NCI-H82 (cell line): Measurements from ENCODE around the gene SSH2.
"Not testable (repeated sequence)": the region's sequence is repeated elsewhere in the genome, so short reads cannot be mapped to it uniquely, and the experiment has no call there.

ENCODE experiments used
- DNase-seq: peaks from one replicate; lab custom pipeline; 2025; lab: John Stamatoyannopoulos, UW

SSH2 gene

DNA sequence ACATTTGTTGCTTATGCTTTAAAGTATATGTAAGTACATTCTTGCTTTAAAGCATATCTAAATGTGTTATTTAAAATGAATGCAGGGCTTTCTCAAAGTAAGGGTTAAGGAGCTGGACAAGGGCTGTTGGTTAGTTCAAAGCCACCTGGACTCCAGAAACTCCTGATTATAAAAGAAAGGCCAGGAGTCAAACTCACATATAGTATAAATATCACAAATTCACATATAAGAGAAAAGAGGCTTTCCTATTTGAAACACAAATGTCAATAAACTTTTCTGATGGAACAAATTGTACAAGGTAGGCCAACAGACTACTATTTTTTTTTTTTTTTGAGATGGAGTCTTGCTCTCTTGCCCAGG lies 222.8 kb downstream of the SSH2 start:
- no peak for DNase-seq

- DNase-seq = no peak
These were observed 224.0 kb downstream of the SSH2 start for GRCh38 chr17:29706045-29706431.

- no peak for DNase-seq
These were observed 224.6 kb downstream of the SSH2 start for GRCh38 chr17:29705386-29705785.

DNA sequence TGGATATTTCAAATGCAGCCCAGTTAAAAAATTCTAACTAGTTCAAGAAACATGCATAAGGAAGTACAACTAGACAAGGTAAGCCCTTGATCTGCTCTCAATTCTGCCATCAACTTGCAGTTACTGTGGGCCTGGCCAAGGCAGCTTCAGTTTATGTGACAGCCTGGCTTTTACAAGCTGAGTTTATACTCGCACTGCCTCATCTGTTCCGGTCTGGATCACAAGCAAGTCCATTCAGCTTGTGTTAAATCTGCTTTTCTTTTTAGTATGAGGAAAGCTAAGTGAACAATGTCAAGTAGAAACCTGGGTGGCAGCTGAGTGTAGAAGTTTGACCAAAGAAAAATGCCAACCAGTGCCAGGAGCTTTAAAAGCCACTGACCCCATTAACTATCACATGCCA lies 230.7 kb downstream of the SSH2 start:
- DNase-seq = no peak

DNA sequence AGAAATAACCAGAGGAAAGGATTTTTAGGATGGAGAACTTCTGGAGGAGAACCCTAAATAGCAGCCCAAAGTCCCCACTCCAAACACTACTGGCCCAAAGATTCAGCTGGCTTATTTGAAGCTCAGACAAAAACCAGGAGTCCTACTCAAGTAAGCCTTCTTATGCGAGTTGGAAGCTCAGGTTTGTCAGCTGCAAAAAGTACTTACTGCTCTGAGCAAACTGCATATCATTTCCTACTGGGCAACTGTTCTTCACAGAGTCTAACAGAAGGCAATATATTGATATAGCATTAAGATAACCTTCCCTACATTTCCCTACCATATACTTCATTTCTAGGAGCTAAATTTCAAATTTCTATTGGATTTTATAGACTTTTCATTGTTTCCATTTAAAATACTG lies 231.2 kb downstream of the SSH2 start:
- no peak for DNase-seq

DNA sequence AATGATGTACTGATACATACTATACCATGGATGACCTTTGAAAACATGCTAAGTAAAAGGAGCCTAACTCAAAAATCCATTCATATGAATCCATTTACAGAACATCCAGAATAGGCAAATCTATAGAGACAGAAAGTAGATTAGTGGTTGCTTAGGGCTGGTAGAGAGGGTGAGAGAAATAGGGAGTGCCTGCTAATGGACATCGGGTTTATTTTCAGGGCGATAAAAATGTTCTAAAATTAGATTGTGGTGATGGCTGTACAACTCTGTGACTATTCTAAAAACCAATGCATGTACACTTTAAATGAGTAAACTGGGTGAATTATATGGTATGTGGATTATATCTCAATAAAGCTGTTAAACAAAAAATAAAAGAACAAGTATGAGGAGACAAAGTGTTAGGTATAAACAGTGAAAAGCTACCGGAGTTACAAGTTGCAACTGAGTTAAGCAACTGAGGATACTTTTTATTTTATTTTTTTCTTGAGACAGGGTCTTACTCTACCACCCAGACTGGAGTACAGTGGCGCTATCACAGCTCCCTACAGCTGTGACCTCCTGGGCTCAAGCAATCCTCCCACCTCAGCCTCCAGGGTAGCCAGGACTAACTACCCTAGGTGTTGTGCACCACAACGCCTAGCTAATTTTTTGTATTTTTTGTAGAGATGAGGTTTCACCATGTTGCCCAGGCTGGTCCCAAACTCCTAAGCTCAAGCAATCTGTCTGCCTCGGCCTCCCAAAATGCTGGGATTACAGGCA lies 231.8 kb downstream of the SSH2 start:
- DNase-seq = no peak

DNA sequence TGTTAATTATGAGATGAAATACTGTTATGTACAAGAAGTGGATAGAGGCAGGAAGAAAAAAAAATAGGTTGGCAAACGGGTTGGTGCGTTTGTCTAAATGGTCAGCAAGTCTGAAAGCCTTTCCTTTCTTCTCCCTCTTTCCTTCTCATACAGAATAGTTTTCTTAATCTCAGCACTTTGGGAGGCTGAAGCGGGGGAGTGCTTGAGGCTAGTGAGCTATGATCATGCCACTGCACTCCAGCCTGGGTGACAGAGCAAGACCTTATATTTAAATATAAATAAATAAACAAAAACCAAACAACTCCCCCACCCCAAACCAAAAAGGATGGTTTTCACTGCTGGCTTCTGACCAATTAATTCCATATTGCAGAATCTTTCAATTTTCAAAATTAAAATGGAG lies 232.7 kb downstream of the SSH2 start:
- DNase-seq = no peak

GRCh38 chr17:29694918-29695563 lies 235.0 kb downstream of the SSH2 start:
- DNase-seq = no peak

DNA sequence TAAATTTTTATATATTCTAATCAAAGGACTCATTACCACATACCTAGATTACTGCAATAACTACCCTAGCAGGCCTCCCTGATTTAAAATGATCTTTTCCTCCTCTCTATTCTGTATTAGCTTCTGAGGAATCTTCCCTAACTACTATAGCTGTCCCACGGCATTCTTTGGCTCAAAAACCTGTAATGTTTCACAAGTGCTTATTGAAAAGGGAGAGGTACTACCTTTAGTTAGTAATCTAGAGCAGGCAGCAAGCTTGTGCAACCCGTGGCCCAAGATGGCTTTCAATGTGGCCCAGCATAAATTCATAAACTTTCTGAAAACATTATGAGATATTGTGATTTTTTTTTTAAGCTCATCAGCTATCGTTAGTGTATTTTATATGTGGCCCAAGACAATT lies 236.3 kb downstream of the SSH2 start:
- DNase-seq = no peak

- no peak for DNase-seq
These were observed 242.4 kb downstream of the SSH2 start for GRCh38 chr17:29687596-29687995.

DNA sequence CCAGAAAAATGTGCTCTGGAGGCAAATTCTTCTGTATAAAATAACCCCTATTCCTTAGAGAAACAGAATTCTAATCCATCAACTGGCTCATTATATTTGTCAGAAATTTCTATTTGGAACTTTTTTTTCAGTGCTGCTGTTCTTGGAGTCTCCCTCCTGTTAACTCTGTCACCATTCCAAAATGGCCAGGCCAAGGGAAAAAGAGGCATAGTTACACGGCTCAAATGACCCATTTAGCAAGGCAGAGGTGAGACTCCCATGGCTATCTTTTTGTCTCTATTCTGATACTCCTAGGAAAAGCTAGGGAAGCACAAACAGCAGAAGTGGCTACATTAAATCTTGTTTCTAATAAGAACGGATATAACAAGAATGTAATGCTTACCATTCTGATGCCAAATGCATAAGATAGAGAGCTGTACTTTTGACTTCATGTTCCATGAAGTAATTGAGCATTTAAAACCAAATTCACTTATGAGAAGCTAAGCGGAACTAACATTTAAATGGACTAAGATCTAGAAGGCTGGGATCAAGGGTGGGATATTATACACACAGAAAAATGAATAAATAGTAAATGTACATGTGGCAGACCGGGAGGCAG lies 242.9 kb downstream of the SSH2 start:
- no peak for DNase-seq

DNA sequence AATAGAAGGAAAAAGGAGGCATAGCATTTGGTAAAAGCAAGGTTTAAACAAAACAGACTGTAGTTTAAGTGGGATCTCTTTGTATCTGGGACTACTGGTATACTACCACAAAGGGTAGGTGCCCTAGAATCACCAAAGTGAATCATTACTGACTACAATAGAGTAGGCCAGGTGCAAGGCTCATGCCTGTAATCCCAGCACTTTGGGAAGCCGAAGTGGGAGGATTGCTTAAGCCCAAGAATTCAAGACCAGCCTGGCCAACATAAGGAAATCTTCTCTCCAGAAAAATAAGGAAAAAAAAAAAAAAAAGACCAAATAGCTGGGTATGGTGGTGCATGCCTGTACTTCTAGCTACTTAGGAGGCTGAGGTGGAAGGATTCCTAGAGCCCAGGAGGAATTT lies 246.5 kb downstream of the SSH2 start:
- peak; percentile 38 for DNase-seq

DNA sequence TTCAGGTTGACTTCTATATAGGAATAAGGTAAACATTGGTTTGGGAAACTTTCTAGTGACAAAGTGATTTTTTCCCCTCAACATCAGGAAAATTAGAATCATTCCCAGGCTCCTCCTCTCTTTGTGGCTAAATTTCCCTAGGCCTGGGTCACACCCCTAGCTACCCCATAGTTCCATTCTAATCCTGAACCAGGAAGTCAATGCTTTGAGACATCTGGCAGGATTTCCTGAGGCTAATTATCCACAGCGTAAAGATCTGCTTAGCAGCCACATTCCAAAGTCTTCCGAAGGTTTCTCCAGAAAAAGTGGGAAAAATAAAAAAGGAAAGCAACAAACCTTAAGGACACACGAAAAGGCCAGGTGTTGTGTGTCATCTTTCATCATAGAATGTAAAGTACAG lies 247.0 kb downstream of the SSH2 start:
- DNase-seq = peak; percentile 76

- no peak for DNase-seq
These were observed 248.0 kb downstream of the SSH2 start for GRCh38 chr17:29682054-29682453.

GRCh38 chr17:29677824-29678223 lies 252.2 kb downstream of the SSH2 start:
- DNase-seq = no peak

- DNase-seq = no peak
These were observed 252.7 kb downstream of the SSH2 start for GRCh38 chr17:29677221-29677791.

- not testable (repeated sequence) for DNase-seq
These were observed 254.1 kb downstream of the SSH2 start for GRCh38 chr17:29675961-29676360.

- no peak for DNase-seq
These were observed 255.7 kb downstream of the SSH2 start for GRCh38 chr17:29674281-29674680.

DNA sequence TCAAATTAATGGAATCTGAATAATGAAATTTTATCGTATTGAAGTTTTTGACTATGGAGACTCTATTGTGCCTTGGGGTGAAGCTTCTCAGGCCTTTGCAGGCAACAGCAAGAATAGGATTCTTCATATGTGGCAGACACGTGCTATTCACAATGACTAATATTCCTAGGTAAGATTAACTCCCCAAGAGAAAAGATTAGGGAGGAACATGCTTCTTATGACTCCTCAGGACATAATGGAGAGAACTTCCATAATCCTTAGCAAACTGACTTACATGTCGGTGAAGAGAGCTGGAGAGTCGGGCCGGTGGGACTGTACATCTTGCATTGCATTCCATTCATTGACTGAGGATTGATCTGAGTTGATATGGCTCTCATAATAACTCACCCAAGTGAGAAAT lies 258.4 kb downstream of the SSH2 start:
- peak; percentile 25 for DNase-seq

DNA sequence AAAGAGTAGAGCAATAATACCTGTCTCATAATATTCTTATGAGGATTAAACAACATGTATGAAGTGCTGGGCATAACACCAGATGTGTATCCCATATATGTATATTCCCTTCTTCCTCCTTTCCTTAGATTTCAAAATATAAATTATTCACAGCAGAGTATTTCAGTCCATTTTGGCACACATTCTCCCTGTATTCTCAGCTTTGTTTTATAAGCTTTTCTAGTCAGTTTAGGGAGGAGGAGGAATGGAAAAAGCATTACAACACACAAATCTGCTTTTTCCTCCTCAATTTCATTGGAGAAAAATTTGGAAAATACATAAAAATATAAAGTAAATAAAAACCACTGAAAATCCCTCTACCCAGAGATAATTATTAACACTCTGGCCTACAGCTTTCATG lies 260.8 kb downstream of the SSH2 start:
- DNase-seq = no peak

- no peak for DNase-seq
These were observed 262.1 kb downstream of the SSH2 start for GRCh38 chr17:29667969-29668368.

- DNase-seq = no peak
These were observed 264.6 kb downstream of the SSH2 start for GRCh38 chr17:29665481-29665810.

DNA sequence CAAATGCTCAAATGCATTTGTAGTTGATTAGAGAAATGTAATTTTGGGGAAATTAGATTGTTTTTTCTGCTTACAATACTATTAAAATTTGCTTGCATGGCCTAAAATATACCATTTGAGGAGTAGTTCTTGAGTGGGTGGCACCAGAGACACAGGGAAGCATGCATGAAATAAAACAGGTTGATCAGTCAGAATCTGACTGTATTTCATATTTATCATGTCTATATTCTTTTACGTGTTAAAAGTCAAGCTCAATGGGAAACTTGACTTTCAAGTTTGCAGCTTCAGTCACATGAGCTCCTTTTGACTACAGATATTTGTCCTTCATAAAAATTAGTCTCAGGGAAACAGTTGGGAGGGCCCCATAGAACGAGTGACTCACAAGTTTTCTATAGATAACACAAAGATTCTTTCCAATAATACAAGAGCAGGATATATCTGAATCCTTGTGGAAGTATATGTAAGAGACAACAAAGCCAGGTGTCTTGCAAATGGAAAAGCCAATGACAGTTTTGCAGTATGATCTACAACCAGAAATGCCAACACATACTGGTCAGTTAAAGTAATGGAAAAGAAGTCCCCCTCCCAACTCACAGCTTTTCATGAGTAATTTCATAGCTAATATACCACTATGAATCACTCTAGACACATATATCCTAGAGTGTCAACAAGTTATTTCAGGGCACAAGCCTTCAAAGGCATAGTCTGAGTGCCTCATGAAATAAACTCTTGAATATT lies 265.1 kb downstream of the SSH2 start:
- DNase-seq = no peak
